HFF-Myc (cell line): ENCODE results near the gene ADGRD1.

Source experiments
- DNase-seq: peaks from one replicate; pipeline ENCODE4 v3.0.0-alpha.2; 2011; ENCODE audit warnings: low read depth; ENCODE audit errors: extremely low read depth
- H3K4me3 ChIP-seq: replicated peaks from 2 replicates; pipeline ENCODE4 v1.5.1; 2011; ENCODE audit warnings: low read depth, mild to moderate bottlenecking, control low read depth, low read length
- TF ChIP-seq, protein P1 (sequence below): IDR thresholded peaks from 2 replicates; pipeline ENCODE4 v1.5.1; 2012; ENCODE audit warnings: mild to moderate bottlenecking, low read depth, low read length, control low read depth; ENCODE audit errors: missing control alignments

The ADGRD1 gene

GRCh38 chr12:131049549-131050339 is 96.0 kb downstream of the ADGRD1 start:
- DNase-seq, result no peak
- H3K4me3 ChIP-seq, result no peak overlapping the region
- TF ChIP-seq, protein P1, sequence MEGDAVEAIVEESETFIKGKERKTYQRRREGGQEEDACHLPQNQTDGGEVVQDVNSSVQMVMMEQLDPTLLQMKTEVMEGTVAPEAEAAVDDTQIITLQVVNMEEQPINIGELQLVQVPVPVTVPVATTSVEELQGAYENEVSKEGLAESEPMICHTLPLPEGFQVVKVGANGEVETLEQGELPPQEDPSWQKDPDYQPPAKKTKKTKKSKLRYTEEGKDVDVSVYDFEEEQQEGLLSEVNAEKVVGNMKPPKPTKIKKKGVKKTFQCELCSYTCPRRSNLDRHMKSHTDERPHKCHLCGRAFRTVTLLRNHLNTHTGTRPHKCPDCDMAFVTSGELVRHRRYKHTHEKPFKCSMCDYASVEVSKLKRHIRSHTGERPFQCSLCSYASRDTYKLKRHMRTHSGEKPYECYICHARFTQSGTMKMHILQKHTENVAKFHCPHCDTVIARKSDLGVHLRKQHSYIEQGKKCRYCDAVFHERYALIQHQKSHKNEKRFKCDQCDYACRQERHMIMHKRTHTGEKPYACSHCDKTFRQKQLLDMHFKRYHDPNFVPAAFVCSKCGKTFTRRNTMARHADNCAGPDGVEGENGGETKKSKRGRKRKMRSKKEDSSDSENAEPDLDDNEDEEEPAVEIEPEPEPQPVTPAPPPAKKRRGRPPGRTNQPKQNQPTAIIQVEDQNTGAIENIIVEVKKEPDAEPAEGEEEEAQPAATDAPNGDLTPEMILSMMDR, result no peak

DNA sequence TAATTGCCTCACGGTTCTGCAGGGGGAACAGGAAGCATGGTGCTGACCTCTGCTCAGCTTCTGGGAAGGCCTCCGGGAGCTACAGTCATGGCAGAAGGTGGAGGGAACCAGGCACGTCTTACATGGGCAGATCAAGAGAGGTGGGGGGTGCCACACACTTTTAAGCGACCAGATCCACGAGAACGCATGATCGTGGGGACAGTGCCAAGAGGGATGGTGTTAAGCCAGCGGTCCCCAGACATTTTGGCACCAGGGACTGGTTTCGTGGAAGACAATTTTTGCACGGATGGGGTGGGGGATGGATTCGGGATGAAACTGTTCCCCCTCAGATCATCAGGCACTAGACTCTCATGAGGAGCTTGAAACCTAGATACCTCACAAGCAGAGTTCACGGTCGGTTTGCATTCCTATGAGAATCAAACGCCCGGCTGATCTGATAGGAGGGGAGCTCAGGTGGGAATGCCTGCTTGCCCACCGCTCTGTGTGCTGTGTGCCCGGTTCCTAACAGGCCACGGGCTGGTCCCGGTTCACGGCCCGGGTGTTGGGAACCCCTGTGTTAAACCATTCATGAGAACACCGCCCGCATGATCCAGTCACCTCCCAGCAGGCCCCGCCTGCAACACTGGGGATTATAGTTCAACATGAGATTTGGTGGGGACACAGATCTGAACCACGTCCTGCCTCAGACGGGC is 96.9 kb downstream of the ADGRD1 start:
- no peak for DNase-seq
- TF ChIP-seq, protein P1, result no peak
- no peak overlapping the region for H3K4me3 ChIP-seq

DNA sequence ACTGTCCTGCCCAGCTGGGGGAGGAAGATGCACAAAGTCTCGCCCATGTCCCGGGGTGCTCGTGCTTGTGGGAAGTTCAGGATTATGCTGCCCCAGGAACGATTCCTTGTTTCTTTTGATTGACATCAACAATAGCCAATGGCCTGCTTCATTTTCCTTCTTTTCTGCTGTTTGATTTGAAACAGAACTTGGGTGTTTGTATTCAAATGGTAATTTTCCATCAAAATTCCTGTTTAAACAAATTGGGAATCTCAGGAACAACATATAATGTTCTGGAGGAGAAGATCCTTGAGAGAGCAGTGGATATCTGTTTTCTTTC is 97.4 kb downstream of the ADGRD1 start:
- no peak overlapping the region for H3K4me3 ChIP-seq
- no peak for DNase-seq
- TF ChIP-seq, protein P1, result no peak

DNA sequence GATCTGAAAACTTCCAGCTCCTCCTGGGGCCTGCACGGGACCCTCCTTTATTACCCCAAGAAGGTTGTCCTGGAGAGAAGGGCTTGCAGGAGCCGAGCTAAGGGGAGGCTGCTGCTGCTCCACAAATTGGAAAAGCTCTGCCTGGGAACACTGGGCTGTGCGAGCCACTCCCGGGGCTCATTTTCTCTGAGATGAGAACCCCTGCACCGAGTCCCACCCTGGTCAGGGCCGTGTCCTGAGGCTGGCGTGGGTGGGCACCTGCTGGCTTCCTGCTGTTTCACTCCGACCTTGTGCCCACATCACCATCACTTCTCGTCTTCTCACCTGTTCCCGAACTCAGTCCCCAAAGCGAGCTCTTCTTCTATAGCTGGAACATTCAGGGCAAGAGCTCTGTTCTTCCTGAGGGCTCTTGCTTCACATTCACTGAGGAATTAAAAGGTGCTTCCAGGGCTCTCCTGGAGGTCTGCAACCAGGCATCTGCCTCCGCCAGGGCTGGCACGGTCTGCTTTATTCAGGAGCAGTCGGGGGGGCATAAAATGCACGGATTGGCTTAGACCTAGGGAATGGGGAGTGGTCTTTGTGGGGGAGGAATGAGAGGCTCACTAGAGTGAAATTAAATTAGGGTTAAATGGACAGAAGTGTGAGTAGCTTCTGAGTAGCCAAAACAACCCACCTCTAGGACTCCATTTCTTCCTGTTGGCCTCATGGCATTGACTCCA is 98.5 kb downstream of the ADGRD1 start:
- no peak overlapping the region for H3K4me3 ChIP-seq
- TF ChIP-seq, protein P1, result no peak
- no peak for DNase-seq

DNA sequence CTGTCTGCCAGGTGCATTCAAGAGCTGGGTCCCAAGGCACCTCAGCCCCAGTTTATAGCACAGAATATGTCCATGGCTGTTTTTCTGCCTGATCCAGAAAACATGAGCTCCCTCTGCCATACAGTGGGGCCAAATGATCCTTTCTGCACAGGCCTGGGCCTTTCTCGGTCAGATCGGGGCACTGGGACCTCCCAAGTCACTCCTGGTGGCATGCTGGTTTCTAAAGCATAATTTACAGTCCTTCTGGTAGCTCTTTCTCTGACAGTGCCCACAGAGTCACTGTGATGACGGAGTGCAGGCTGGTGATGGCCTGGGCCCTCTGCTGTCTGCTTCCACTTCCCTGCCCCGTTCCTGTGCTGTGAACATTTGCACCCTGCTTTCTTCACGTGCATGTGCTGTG is 99.2 kb downstream of the ADGRD1 start:
- DNase-seq, result no peak
- H3K4me3 ChIP-seq, result no peak overlapping the region
- TF ChIP-seq, protein P1, result no peak

DNA sequence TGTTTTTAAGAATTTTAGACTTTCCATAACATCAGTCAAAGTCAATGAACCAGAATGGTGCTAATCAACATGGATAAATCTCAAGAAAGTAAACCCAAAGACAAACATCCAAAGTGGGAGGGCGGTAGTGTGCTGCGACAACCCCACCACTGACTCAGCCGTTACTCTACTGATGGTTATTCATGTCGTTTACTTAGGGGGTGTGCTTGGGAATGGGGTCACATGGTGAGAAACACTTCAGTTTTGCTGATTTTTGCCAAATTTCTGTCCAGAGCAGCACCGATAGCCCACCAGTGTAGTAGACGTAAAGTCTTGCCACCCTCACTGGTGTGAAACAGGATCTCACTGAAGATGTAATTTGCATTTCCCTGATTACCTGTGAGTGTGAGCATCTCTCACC is 99.9 kb downstream of the ADGRD1 start:
- no peak overlapping the region for H3K4me3 ChIP-seq
- no peak for DNase-seq
- TF ChIP-seq, protein P1, result no peak
